Dendritic cell treated with granulocyte-macrophage colony-stimulating factor and Interleukin-4, amounts not matched to agents 40 ng/mL and 50 ng/mL, for 4 days (primary cell): ENCODE data around the gene RADIL.
"Not testable (repeated sequence)": the region's sequence is repeated elsewhere in the genome, so short reads cannot be mapped to it uniquely, and the experiment has no call there.

Source experiments
- H3K27ac Mint-ChIP-seq: one replicate; pipeline ENCODE4 v1.8.0; 2022; ENCODE audit warnings: mild to moderate bottlenecking, mixed read lengths
- H3K27me3 Mint-ChIP-seq: one replicate; pipeline ENCODE4 v1.8.0; 2022; ENCODE audit warnings: mild to moderate bottlenecking, mixed read lengths
- H3K36me3 Mint-ChIP-seq: one replicate; pipeline ENCODE4 v1.8.0; 2022; ENCODE audit warnings: low read depth, mixed read lengths
- H3K4me1 Mint-ChIP-seq: one replicate; pipeline ENCODE4 v1.8.0; 2022; ENCODE audit warnings: low read depth, mixed read lengths
- H3K4me3 Mint-ChIP-seq: one replicate; pipeline ENCODE4 v1.8.0; 2022; ENCODE audit warnings: mild to moderate bottlenecking, moderate library complexity, mixed read lengths
- H3K9me3 Mint-ChIP-seq: one replicate; pipeline ENCODE4 v1.8.0; 2022; ENCODE audit warnings: mixed read lengths
- intact Hi-C: fragments of 100-400 bp; cut with micrococcal nuclease; formaldehyde crosslinking; loops from one replicate; pipeline ENCODE4 v1.15.0; 2022

The RADIL gene

GRCh38 chr7:4807598-4808016 is 75.9 kb downstream of the RADIL start:
- peaks cover 5% of the 10 kb centered on the region for H3K4me1 Mint-ChIP-seq
- H3K9me3 Mint-ChIP-seq: peaks cover 4% of the 10 kb centered on the region
- no peaks in the 10 kb centered on the region for H3K36me3 Mint-ChIP-seq
- peaks cover 57% of the 10 kb centered on the region for H3K27me3 Mint-ChIP-seq
- intact Hi-C loops: no loop called here
- no peak overlapping the region for H3K4me3 Mint-ChIP-seq
- no peak overlapping the region for H3K27ac Mint-ChIP-seq

GRCh38 chr7:4806983-4807597 is 76.4 kb downstream of the RADIL start:
- no peaks in the 10 kb centered on the region for H3K36me3 Mint-ChIP-seq
- peaks cover 5% of the 10 kb centered on the region for H3K4me1 Mint-ChIP-seq
- H3K9me3 Mint-ChIP-seq: no peaks in the 10 kb centered on the region
- peaks cover 54% of the 10 kb centered on the region for H3K27me3 Mint-ChIP-seq
- no peak overlapping the region for H3K4me3 Mint-ChIP-seq
- intact Hi-C loops: no loop called here
- no peak overlapping the region for H3K27ac Mint-ChIP-seq

- no peaks in the 10 kb centered on the region for H3K9me3 Mint-ChIP-seq
- peaks cover 5% of the 10 kb centered on the region for H3K4me1 Mint-ChIP-seq
- no peak overlapping the region for H3K27ac Mint-ChIP-seq
- no peak overlapping the region for H3K4me3 Mint-ChIP-seq
- H3K27me3 Mint-ChIP-seq: peaks cover 52% of the 10 kb centered on the region
- no peaks in the 10 kb centered on the region for H3K36me3 Mint-ChIP-seq
- intact Hi-C loops: no loop called here
Measured at GRCh38 chr7:4805984-4806300, 77.6 kb downstream of the RADIL start.

- Mint-ChIP-seq H3K4me3 (no peak overlapping the region), H3K27me3 (peaks cover 46% of the 10 kb centered on the region), H3K9me3 (no peaks in the 10 kb centered on the region), H3K27ac (no peak overlapping the region), H3K4me1 (peaks cover 5% of the 10 kb centered on the region), H3K36me3 (no peaks in the 10 kb centered on the region)
- intact Hi-C loops: no loop called here
Measured at GRCh38 chr7:4805110-4805983, 78.2 kb downstream of the RADIL start.

GRCh38 chr7:4803397-4804241 is 79.9 kb downstream of the RADIL start:
- no peak overlapping the region for H3K27ac Mint-ChIP-seq
- H3K4me1 Mint-ChIP-seq: no peaks in the 10 kb centered on the region
- H3K27me3 Mint-ChIP-seq: peaks cover 31% of the 10 kb centered on the region
- H3K4me3 Mint-ChIP-seq: no peak overlapping the region
- H3K36me3 Mint-ChIP-seq: no peaks in the 10 kb centered on the region
- intact Hi-C loops: no loop called here
- H3K9me3 Mint-ChIP-seq: no peaks in the 10 kb centered on the region

- H3K36me3 Mint-ChIP-seq, H3K4me3 Mint-ChIP-seq, intact Hi-C loops, H3K9me3 Mint-ChIP-seq, H3K4me1 Mint-ChIP-seq, H3K27ac Mint-ChIP-seq: not testable (repeated sequence)
- peaks cover 26% of the 10 kb centered on the region for H3K27me3 Mint-ChIP-seq
Measured at GRCh38 chr7:4802577-4802976, 80.9 kb downstream of the RADIL start.

GRCh38 chr7:4801839-4802231 is 81.7 kb downstream of the RADIL start:
- Mint-ChIP-seq H3K36me3 (no peaks in the 10 kb centered on the region), H3K4me3 (no peak overlapping the region), H3K9me3 (no peaks in the 10 kb centered on the region), H3K4me1 (no peaks in the 10 kb centered on the region), H3K27me3 (peaks cover 21% of the 10 kb centered on the region), H3K27ac (no peak overlapping the region)
- intact Hi-C loops: no loop called here

GRCh38 chr7:4800926-4801838 is 82.3 kb downstream of the RADIL start:
- Mint-ChIP-seq H3K4me1 (no peaks in the 10 kb centered on the region), H3K4me3 (no peak overlapping the region), H3K27ac (no peak overlapping the region), H3K27me3 (peaks cover 15% of the 10 kb centered on the region), H3K9me3 (no peaks in the 10 kb centered on the region), H3K36me3 (no peaks in the 10 kb centered on the region)
- intact Hi-C loops: no loop called here

GRCh38 chr7:4800487-4800886 is 83.0 kb downstream of the RADIL start:
- Mint-ChIP-seq H3K4me1 (no peaks in the 10 kb centered on the region), H3K9me3 (no peaks in the 10 kb centered on the region), H3K4me3 (no peak overlapping the region), H3K27ac (no peak overlapping the region), H3K27me3 (peaks cover 9% of the 10 kb centered on the region), H3K36me3 (no peaks in the 10 kb centered on the region)
- intact Hi-C loops: no loop called here

GRCh38 chr7:4799508-4800268 is 83.8 kb downstream of the RADIL start:
- H3K4me3 Mint-ChIP-seq: no peak overlapping the region
- H3K27ac Mint-ChIP-seq: no peak overlapping the region
- no peaks in the 10 kb centered on the region for H3K9me3 Mint-ChIP-seq
- no peaks in the 10 kb centered on the region for H3K4me1 Mint-ChIP-seq
- no peaks in the 10 kb centered on the region for H3K36me3 Mint-ChIP-seq
- peaks cover 8% of the 10 kb centered on the region for H3K27me3 Mint-ChIP-seq
- intact Hi-C loops: no loop called here

GRCh38 chr7:4798706-4799235 is 84.7 kb downstream of the RADIL start:
- H3K27ac Mint-ChIP-seq: no peak overlapping the region
- H3K9me3 Mint-ChIP-seq: no peaks in the 10 kb centered on the region
- H3K36me3 Mint-ChIP-seq: no peaks in the 10 kb centered on the region
- peaks cover 8% of the 10 kb centered on the region for H3K27me3 Mint-ChIP-seq
- no peak overlapping the region for H3K4me3 Mint-ChIP-seq
- intact Hi-C loops: no loop called here
- no peaks in the 10 kb centered on the region for H3K4me1 Mint-ChIP-seq

GRCh38 chr7:4797858-4798705 is 85.4 kb downstream of the RADIL start:
- intact Hi-C loops: no loop called here
- Mint-ChIP-seq H3K9me3 (no peaks in the 10 kb centered on the region), H3K27me3 (peaks cover 8% of the 10 kb centered on the region), H3K4me3 (no peak overlapping the region), H3K27ac (no peak overlapping the region), H3K36me3 (no peaks in the 10 kb centered on the region), H3K4me1 (no peaks in the 10 kb centered on the region)
